Spleen (tissue), 7 donors: ENCODE measurements around the gene EGFL8.

Source experiments
- CTCF ChIP-seq, 11 experiments: fragments of 200-600 bp in 7 of 11; fragments of 450-650 bp in 4 of 11; sonication (generic) in 4 of 11; IDR thresholded peaks in 8 of 11; conservative IDR thresholded peaks in 3 of 11; 1 replicate in 7 of 11; 2 replicates in 4 of 11; pipeline versions ENCODE4 v1.4.0 to v1.8.0; 2016 to 2021; ENCODE audit warnings: antibody characterized with exemption in 11 of 11, inconsistent platforms in 4 of 11, mild to moderate bottlenecking in 1 of 11
- POLR2A ChIP-seq, 3 donors: fragments of 450-650 bp; IDR thresholded peaks; one replicate each; pipeline ENCODE4 v1.5.1; 2017; ENCODE audit warnings: antibody characterized with exemption in 3 of 3, mild to moderate bottlenecking in 1 of 3
- POLR2AphosphoS5 ChIP-seq, 3 donors: sonication (generic); formaldehyde crosslinking; IDR thresholded peaks; one replicate each; pipeline ENCODE4 v1.5.1; 2017; ENCODE audit warnings: antibody characterized with exemption in 3 of 3
- donor health status: DM: no; HTN: no; CAD: no; lungs with moderate emphysema.
- donor health status: DM: no; HTN: no; CAD: no.
- donor health status: DM: no; HTN: no; CAD: no.

- TF ChIP-seq CTCF (IDR thresholded peaks at IDR 0.05 in 8 of 11, conservative IDR thresholded peaks at IDR 0.05 in 3 of 11) = no peak
- TF ChIP-seq POLR2A (IDR thresholded peaks at IDR 0.05) = no peak
- TF ChIP-seq POLR2AphosphoS5 (IDR thresholded peaks at IDR 0.05) = no peak
These were observed 15.2 kb upstream of the EGFL8 start for GRCh38 chr6:32149092-32149755.
